DOHH2 (cell line): ENCODE results near the gene KLHL26.

Experiments
- EZH2phosphoT487 ChIP-seq: fragments of 200-600 bp; sonication (generic); IDR thresholded peaks from 2 replicates; pipeline ENCODE4 v1.6.1; 2017; ENCODE audit warnings: borderline replicate concordance, mild to moderate bottlenecking, antibody characterized with exemption, low read length, moderate library complexity, mixed read lengths
- TF ChIP-seq, protein P1 (sequence below): fragments of 200-600 bp; sonication (generic); IDR thresholded peaks from one replicate; pipeline ENCODE4 v1.5.1; 2014; ENCODE audit warnings: antibody characterized with exemption, mild to moderate bottlenecking, low read depth, low read length; ENCODE audit not compliant: poor library complexity, severe bottlenecking

DNA sequence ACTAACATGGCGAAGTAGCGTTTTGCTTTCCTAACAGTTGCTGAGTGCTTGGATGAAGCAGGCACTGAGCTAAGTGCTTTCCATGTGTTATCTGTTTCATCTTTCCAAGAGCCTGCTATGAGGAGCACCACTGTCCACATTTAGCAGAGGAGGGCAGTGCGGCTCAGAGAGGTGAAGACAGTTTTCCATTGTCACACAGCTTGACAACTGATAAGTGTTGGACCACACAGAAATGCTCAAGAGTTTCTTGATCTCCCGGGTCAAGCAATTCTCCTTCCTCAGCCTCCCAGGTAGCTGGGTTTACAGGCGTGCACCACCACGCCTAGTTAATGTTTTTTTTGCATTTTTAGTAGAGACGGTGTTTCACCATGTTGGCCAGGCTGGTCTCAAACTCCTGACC, 39.9 kb downstream of the KLHL26 start:
- TF ChIP-seq, protein P1, sequence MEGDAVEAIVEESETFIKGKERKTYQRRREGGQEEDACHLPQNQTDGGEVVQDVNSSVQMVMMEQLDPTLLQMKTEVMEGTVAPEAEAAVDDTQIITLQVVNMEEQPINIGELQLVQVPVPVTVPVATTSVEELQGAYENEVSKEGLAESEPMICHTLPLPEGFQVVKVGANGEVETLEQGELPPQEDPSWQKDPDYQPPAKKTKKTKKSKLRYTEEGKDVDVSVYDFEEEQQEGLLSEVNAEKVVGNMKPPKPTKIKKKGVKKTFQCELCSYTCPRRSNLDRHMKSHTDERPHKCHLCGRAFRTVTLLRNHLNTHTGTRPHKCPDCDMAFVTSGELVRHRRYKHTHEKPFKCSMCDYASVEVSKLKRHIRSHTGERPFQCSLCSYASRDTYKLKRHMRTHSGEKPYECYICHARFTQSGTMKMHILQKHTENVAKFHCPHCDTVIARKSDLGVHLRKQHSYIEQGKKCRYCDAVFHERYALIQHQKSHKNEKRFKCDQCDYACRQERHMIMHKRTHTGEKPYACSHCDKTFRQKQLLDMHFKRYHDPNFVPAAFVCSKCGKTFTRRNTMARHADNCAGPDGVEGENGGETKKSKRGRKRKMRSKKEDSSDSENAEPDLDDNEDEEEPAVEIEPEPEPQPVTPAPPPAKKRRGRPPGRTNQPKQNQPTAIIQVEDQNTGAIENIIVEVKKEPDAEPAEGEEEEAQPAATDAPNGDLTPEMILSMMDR, result no peak
- no peak for TF ChIP-seq EZH2phosphoT487
